ENCODE data around the gene MTMR11. TPM values are rescaled to one million over a fixed set of nuclear protein-coding genes. Genes with fewer than 3 reads are reported as not detected.

MTMR11 gene
- total and polyA plus RNA-seq, 2 of the 13 experiments (the other 11 are each of a cell fraction or from before 2014, with no cell fraction given) = 0.49 to 2.8 TPM

DNA sequence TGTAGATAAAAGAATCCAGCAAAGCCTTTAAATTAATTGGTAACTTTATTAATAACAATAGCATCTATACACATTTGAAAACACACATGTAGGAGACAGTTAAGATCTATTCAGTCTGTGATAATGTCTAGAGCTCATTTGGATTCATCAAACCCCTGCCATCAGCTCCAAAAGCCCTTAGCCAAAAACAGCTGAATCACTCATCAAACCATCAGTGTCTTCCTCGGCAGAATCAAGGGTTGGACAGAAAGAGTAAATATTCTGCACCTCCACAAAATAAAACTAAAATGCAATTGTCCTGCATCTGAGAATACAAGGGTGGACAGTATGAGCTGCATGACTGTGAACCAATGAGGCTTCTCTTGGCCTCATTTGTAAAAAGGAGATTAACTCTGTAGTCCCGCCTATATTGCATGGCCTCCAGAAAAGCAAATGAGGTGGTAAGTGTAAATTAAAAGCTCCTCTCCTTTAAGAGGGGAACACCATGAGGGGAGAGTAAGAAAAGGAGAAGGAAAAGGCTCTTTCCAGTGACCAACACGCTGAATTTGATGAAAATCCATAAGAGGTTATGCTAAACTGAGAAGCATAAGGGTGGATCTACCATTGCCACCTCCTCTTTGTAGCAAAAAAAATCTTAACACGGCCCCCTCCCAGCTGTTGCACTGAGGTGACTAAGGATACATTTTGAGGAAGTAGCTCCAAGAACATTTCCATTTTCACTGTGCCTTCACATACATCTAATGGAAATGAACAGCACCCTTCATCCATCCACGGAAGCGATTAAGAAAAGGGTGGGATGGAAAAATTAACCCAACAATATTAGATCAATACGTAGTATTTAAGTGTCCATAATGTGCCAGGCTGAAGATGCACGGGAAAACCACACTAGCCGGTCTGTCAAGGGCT is 52.0 kb downstream of the MTMR11 start:
- 46% methylated on average over 9 of the region's 9 CpGs for WGBS (ENCODE audit: low lambda C conversion rate)
- peak overlapping the region; percentile 64 to 76 (median 67) for H3K4me3 ChIP-seq (replicated peaks in 1 of 3; ENCODE audit: insufficient read depth in 1 of 3, low read depth in 2 of 3, low read length in 3 of 3)
- peak overlapping the region; percentile 98 for H3K4me2 ChIP-seq (ENCODE audit: low read depth, low read length)
- H2AFZ ChIP-seq (ENCODE audit: low read length) = no peak overlapping the region
- FAIRE-seq (no peak), ATAC-seq (no peak), DNase-seq (ENCODE audit: low spot score) (no peak)
- no TSS peak for BruUV-seq (replicated peaks)
- CTCF ChIA-PET (ENCODE audit: low intra/inter-chr PET ratio, low total read pairs) = no interaction called here
- intact Hi-C loops (cut with micrococcal nuclease; ENCODE audit: unreplicated experiment) (no loop called here), in situ Hi-C loops (cut with HindIII; ENCODE audit: extremely low pct_ligation_motif_present, low pct_unique_long_range_greater_than_20kb) (no loop called here)
- H3K27me3 ChIP-seq (ENCODE audit: control insufficient read depth in 1 of 2, insufficient read depth in 2 of 2, low read length in 2 of 2) = no peaks in the 10 kb centered on the region; a peak in 1 of 5 replicates
- POLR2A ChIA-PET = interaction anchor here (3.2 to 5.4 kb wide), 4 partner anchors 36 to 54 kb away, joined by 25 to 74 read pairs (median 37); partner anchors contain the start of gene MTMR11
- no peaks in the 10 kb centered on the region for H3K9me3 ChIP-seq (ENCODE audit: low read length)
- TF ChIP-seq, protein P1, sequence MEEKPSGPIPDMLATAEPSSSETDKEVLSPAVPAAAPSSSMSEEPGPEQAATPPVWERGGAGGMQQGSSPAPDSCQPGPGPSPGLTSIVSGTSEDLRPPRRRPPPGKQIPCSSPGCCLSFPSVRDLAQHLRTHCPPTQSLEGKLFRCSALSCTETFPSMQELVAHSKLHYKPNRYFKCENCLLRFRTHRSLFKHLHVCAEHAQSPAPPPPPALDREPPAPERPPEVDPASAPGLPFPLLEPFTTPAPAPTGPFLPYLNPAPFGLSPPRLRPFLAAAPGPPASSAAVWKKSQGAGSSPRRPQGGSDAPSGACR (CRISPR knock-in tag; IDR thresholded peaks at IDR 0.05) = 0 out of 2 replicates have a peak, but pooled peaks have one; percentile 30
- TF ChIP-seq SATB2 (CRISPR knock-in tag; IDR thresholded peaks at IDR 0.05) (no peak), ZNF570 (CRISPR knock-in tag; IDR thresholded peaks at IDR 0.05; ENCODE audit: borderline replicate concordance) (no peak), KLF15 (CRISPR knock-in tag; IDR thresholded peaks at IDR 0.05; ENCODE audit: borderline replicate concordance) (0 out of 2 replicates have a peak, but pooled peaks have one; percentile 28)
- TF ChIP-seq, protein P2, sequence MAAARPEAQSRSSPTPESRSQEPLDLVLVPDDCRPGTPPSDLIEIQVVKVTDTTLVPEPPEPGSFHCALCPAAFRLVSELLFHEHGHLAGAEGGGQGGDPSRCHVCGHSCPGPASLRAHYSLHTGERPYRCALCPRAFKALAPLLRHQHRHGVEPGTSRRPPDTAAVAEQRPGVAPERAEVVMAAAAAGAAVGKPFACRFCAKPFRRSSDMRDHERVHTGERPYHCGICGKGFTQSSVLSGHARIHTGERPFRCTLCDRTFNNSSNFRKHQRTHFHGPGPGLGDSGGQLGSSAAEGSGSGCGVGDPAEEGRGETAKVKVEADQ (CRISPR knock-in tag; IDR thresholded peaks at IDR 0.05; ENCODE audit: borderline replicate concordance) = 0 out of 2 replicates have a peak, but pooled peaks have one; percentile 18
- no peaks in the 10 kb centered on the region for H4K20me1 ChIP-seq (ENCODE audit: insufficient read depth, low read length)
- H3K4me1 ChIP-seq (ENCODE audit: insufficient read depth, low read length) = peaks cover 38% of the 10 kb centered on the region
- H3K9ac ChIP-seq (ENCODE audit: insufficient read depth, low read depth, low read length) = peak overlapping the region; percentile 87
- H3K36me3 ChIP-seq (replicated peaks in 1 of 2; ENCODE audit: control insufficient read depth in 1 of 2, insufficient read depth in 2 of 2, low read length in 2 of 2) = no peaks in the 10 kb centered on the region
- H3K27ac ChIP-seq (ENCODE audit: extremely low read length, insufficient read depth, low read length) = peak overlapping the region; percentile 95
- H3K79me2 ChIP-seq (ENCODE audit: insufficient read depth, low read length) = peaks cover 3% of the 10 kb centered on the region
